ENCODE measurements around the gene DDX11.
"Not testable (repeated sequence)": the region's sequence is repeated elsewhere in the genome, so short reads cannot be mapped to it uniquely, and the experiment has no call there.

Gene DDX11

DNA sequence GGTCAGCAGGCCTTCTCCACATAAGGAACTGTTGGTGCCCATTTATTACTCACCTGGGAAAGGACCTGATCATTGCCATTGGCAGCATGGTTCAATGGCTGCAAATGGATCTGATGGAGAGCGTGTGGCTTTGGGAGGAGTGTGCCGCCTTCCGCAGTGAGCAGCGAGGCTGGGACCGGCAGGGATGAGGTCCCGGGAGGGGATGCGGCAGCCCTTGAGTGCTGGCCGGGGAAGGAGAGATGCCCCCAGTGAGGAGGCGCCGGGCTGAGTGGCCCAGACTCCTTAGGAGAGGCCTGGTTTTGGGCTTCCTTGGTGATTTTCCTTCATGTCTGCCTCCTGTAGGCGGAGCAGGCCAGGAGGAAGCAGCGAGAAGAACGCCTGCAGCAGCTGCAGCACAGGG lies 10.6 kb downstream of the DDX11 start:
- peaks cover 12% of the 10 kb centered on the region for H3K4me1 ChIP-seq (ENCODE audit: control insufficient read depth, insufficient read depth, low read length)
- not testable (repeated sequence) for H3K9me3 ChIP-seq (ENCODE audit: control insufficient read depth, insufficient read depth, low read depth, low read length); H3K4me3 ChIP-seq (ENCODE audit: low read depth, low read length); H3K27ac ChIP-seq (ENCODE audit: low read depth, low read length); H3K9ac ChIP-seq (ENCODE audit: low read length); H3K27me3 ChIP-seq (ENCODE audit: control insufficient read depth, insufficient read depth, low read length)
- peaks cover 65% of the 10 kb centered on the region for H3K36me3 ChIP-seq (ENCODE audit: control insufficient read depth, insufficient read depth, low read length)

DNA sequence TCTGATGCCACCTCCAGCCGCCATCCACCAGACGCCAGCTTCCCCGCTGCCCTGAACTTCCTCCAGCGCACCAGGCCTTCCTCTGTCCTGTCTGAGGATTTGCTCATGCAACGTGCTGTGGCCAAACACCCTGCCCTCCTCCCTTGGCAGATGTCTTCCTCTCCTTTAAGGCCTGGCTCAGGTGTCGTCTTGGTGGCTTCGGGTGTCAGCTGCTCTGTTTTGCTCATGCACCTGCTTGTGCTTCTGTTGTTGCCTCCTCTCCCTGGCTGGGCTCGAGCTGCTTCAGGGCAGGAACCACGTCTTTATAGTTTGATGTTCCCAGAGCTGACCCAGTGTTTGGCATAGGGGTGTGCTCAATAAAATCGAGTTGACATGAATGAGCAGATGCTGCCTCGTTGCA lies 12.4 kb downstream of the DDX11 start:
- H3K4me3 ChIP-seq (ENCODE audit: low read depth, low read length); H3K9me3 ChIP-seq (ENCODE audit: control insufficient read depth, insufficient read depth, low read depth, low read length); H3K27ac ChIP-seq (ENCODE audit: low read depth, low read length); H3K9ac ChIP-seq (ENCODE audit: low read length); H3K27me3 ChIP-seq (ENCODE audit: control insufficient read depth, insufficient read depth, low read length); H3K4me1 ChIP-seq (ENCODE audit: control insufficient read depth, insufficient read depth, low read length): not testable (repeated sequence)
- peaks cover 69% of the 10 kb centered on the region for H3K36me3 ChIP-seq (ENCODE audit: control insufficient read depth, insufficient read depth, low read length)

DNA sequence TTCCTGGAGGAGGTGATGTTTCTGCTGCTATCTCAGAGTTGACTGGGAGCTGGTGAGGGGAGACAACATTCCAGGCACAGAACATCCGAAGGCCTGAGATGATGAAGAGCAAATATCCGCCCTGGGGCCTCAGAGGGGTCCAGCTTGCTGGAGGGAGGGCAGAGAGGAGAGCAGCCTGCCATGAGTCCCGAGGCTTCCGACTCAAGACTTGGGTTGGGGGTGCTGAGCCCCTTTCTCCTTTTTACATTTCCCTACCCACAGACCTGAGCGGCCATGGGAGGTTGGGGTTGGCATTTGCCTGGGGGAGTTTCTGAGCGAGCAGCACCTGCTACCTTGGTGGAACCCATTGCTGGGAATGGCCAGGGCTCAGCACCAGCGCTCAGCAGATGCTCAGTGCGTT lies 13.8 kb downstream of the DDX11 start:
- not testable (repeated sequence) for H3K4me3 ChIP-seq (ENCODE audit: low read depth, low read length); H3K9me3 ChIP-seq (ENCODE audit: control insufficient read depth, insufficient read depth, low read depth, low read length)

GRCh38 chr12:31087956-31088355 lies 14.3 kb downstream of the DDX11 start:
- not testable (repeated sequence) for H3K9me3 ChIP-seq (ENCODE audit: control insufficient read depth, insufficient read depth, low read depth, low read length); H3K9ac ChIP-seq (ENCODE audit: low read length); H3K4me3 ChIP-seq (ENCODE audit: low read depth, low read length); H3K27ac ChIP-seq (ENCODE audit: low read depth, low read length); H3K4me1 ChIP-seq (ENCODE audit: control insufficient read depth, insufficient read depth, low read length); H3K27me3 ChIP-seq (ENCODE audit: control insufficient read depth, insufficient read depth, low read length)
- peaks cover 79% of the 10 kb centered on the region for H3K36me3 ChIP-seq (ENCODE audit: control insufficient read depth, insufficient read depth, low read length)

More for the DNA sequence above, 13.8 kb downstream of the DDX11 start:
- H3K27ac ChIP-seq (ENCODE audit: low read depth, low read length); H3K4me1 ChIP-seq (ENCODE audit: control insufficient read depth, insufficient read depth, low read length); H3K27me3 ChIP-seq (ENCODE audit: control insufficient read depth, insufficient read depth, low read length); H3K9ac ChIP-seq (ENCODE audit: low read length): not testable (repeated sequence)
- H3K36me3 ChIP-seq (ENCODE audit: control insufficient read depth, insufficient read depth, low read length): peaks cover 80% of the 10 kb centered on the region

DNA sequence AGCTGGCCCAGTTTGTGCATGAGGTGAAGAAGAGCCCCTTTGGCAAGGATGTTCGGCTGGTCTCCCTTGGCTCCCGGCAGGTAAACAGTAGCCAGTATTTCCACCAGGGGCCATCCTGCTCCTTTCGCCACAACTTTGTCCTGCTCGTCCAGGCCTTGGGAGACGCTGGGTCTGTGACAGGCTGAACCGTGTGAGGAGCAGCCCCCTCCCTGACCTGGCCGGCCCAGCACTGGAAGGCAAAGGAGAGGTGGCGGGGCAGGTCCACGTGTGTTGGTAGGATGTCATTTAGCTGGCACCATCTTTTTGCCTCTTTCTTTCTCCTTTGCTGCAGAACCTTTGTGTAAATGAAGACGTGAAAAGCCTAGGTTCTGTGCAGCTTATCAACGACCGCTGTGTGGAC lies 15.4 kb downstream of the DDX11 start:
- H3K27ac ChIP-seq (ENCODE audit: low read depth, low read length): no peak overlapping the region
- H3K9me3 ChIP-seq (ENCODE audit: control insufficient read depth, insufficient read depth, low read depth, low read length): no peaks in the 10 kb centered on the region
- no peak overlapping the region for H3K4me3 ChIP-seq (ENCODE audit: low read depth, low read length)
- no peak overlapping the region for H3K9ac ChIP-seq (ENCODE audit: low read length)
- no peaks in the 10 kb centered on the region for H3K27me3 ChIP-seq (ENCODE audit: control insufficient read depth, insufficient read depth, low read length)
- no peaks in the 10 kb centered on the region for H3K4me1 ChIP-seq (ENCODE audit: control insufficient read depth, insufficient read depth, low read length)
- H3K36me3 ChIP-seq (ENCODE audit: control insufficient read depth, insufficient read depth, low read length): peaks cover 80% of the 10 kb centered on the region

DNA sequence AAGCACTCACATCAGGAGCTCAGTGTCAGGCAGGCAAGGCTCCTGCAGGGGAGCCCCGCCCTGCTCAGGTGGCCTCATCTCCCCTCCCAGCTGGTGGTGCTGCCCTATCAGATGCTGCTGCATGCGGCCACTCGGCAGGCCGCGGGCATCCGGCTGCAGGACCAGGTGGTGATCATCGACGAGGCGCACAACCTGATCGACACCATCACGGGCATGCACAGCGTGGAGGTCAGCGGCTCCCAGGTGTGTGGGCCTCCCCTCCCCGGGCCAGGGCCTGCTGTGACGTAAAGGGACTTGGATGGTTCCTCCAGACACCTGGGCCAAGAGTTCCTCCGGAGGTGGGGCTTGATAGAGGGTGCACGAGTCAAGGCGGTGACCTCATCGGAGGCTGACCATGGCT lies 18.0 kb downstream of the DDX11 start:
- not testable (repeated sequence) for H3K9ac ChIP-seq (ENCODE audit: low read length); H3K4me3 ChIP-seq (ENCODE audit: low read depth, low read length); H3K4me1 ChIP-seq (ENCODE audit: control insufficient read depth, insufficient read depth, low read length); H3K9me3 ChIP-seq (ENCODE audit: control insufficient read depth, insufficient read depth, low read depth, low read length); H3K27me3 ChIP-seq (ENCODE audit: control insufficient read depth, insufficient read depth, low read length); H3K27ac ChIP-seq (ENCODE audit: low read depth, low read length)
- H3K36me3 ChIP-seq (ENCODE audit: control insufficient read depth, insufficient read depth, low read length): peaks cover 76% of the 10 kb centered on the region

DNA sequence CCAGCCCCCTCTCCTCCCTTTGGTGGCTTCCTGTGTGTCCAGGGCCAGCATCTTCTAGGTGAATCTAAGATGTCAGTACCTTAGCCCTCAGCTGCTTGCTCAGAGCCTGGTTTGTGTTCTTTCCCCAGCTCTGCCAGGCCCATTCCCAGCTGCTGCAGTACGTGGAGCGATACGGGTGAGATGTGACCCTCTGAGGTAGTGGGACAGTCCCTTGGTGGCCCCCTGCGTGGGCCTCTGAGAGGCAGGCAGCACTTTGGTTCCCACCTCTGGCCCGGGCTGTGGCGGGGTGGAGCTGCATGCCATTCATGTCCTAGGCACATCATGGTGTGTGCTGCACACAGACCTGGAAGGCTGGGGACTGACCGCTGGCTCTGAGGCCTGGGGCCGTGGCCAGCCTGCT lies 19.1 kb downstream of the DDX11 start:
- H3K36me3 ChIP-seq (ENCODE audit: control insufficient read depth, insufficient read depth, low read length): peaks cover 76% of the 10 kb centered on the region
- not testable (repeated sequence) for H3K27me3 ChIP-seq (ENCODE audit: control insufficient read depth, insufficient read depth, low read length)

GRCh38 chr12:31095080-31095860 lies 21.6 kb downstream of the DDX11 start:
- H3K27ac ChIP-seq (ENCODE audit: low read depth, low read length); H3K4me3 ChIP-seq (ENCODE audit: low read depth, low read length); H3K4me1 ChIP-seq (ENCODE audit: control insufficient read depth, insufficient read depth, low read length); H3K9ac ChIP-seq (ENCODE audit: low read length); H3K9me3 ChIP-seq (ENCODE audit: control insufficient read depth, insufficient read depth, low read depth, low read length); H3K27me3 ChIP-seq (ENCODE audit: control insufficient read depth, insufficient read depth, low read length): not testable (repeated sequence)
- peaks cover 65% of the 10 kb centered on the region for H3K36me3 ChIP-seq (ENCODE audit: control insufficient read depth, insufficient read depth, low read length)

More for the DNA sequence above, 19.1 kb downstream of the DDX11 start:
- H3K9ac ChIP-seq (ENCODE audit: low read length); H3K4me3 ChIP-seq (ENCODE audit: low read depth, low read length); H3K4me1 ChIP-seq (ENCODE audit: control insufficient read depth, insufficient read depth, low read length); H3K27ac ChIP-seq (ENCODE audit: low read depth, low read length); H3K9me3 ChIP-seq (ENCODE audit: control insufficient read depth, insufficient read depth, low read depth, low read length): not testable (repeated sequence)

DNA sequence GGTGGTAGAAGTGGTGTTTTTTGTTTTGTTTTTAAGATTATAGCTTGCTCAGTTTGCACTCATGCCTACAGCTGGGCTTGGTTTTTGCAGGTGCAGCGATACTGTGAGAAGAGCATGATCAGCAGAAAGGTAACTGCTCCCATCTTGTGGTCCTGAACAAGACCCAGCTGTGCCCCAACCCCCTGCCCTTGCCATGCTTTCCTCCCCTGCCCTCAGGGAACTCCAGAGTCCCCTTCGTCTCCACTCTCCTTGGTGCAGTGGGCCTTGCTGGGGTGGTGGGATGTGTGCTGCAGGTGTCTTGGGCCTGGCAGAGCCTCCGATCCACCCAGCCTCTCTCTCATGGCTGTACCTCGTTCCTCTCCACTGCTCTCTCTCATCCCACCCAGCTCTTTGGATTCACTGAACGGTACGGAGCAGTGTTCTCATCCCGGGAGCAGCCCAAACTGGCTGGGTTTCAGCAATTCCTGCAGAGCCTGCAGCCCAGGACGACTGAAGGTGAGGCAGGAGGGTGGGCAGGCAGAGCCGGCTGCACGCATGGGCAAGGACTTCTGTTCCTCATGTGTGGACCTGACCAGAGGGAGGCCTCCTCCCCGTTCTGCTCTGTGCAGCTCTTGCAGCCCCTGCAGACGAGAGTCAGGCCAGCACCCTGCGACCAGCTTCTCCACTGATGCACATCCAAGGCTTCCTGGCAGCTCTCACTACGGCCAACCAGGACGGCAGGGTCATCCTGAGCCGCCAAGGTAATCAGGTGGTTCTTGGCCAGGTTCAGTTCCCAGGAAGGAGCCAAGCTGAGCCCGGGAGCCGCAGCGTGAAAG lies 22.8 kb downstream of the DDX11 start:
- H3K9ac ChIP-seq (ENCODE audit: low read length); H3K4me1 ChIP-seq (ENCODE audit: control insufficient read depth, insufficient read depth, low read length); H3K27me3 ChIP-seq (ENCODE audit: control insufficient read depth, insufficient read depth, low read length); H3K4me3 ChIP-seq (ENCODE audit: low read depth, low read length); H3K27ac ChIP-seq (ENCODE audit: low read depth, low read length); H3K9me3 ChIP-seq (ENCODE audit: control insufficient read depth, insufficient read depth, low read depth, low read length): not testable (repeated sequence)
- peaks cover 68% of the 10 kb centered on the region for H3K36me3 ChIP-seq (ENCODE audit: control insufficient read depth, insufficient read depth, low read length)

GRCh38 chr12:31097819-31098218 lies 24.2 kb downstream of the DDX11 start:
- H3K27ac ChIP-seq (ENCODE audit: low read depth, low read length); H3K9ac ChIP-seq (ENCODE audit: low read length); H3K9me3 ChIP-seq (ENCODE audit: control insufficient read depth, insufficient read depth, low read depth, low read length); H3K4me3 ChIP-seq (ENCODE audit: low read depth, low read length); H3K27me3 ChIP-seq (ENCODE audit: control insufficient read depth, insufficient read depth, low read length); H3K4me1 ChIP-seq (ENCODE audit: control insufficient read depth, insufficient read depth, low read length): not testable (repeated sequence)
- H3K36me3 ChIP-seq (ENCODE audit: control insufficient read depth, insufficient read depth, low read length): peaks cover 66% of the 10 kb centered on the region

DNA sequence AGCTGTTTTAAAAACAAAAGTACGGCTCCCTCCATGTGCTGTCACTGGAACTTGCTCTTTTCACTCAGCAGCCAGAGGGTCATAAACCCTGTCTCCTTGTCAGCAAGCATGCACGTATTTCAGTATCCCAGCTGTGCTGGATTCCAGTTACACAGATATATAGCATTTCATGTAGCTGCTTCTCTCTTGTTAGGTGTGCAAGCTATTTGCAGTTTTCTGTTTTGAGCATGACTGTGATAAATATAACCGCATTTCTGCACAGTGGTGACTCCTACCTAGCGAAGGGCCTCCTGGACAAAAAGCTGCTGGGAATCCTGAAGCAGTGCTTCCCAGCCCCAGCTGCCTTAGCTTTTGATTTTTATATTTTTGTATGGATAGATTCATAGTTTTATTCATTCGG lies 24.7 kb downstream of the DDX11 start:
- H3K27me3 ChIP-seq (ENCODE audit: control insufficient read depth, insufficient read depth, low read length); H3K9ac ChIP-seq (ENCODE audit: low read length); H3K4me3 ChIP-seq (ENCODE audit: low read depth, low read length); H3K27ac ChIP-seq (ENCODE audit: low read depth, low read length); H3K9me3 ChIP-seq (ENCODE audit: control insufficient read depth, insufficient read depth, low read depth, low read length); H3K4me1 ChIP-seq (ENCODE audit: control insufficient read depth, insufficient read depth, low read length): not testable (repeated sequence)
- peaks cover 68% of the 10 kb centered on the region for H3K36me3 ChIP-seq (ENCODE audit: control insufficient read depth, insufficient read depth, low read length)
